Fibroblast of villous mesenchyme (primary cell): ENCODE results near the gene TCERG1L. TPM values are rescaled to one million over a fixed set of nuclear protein-coding genes. Genes with fewer than 3 reads are reported as not detected.

ENCODE experiments used
- DNase-seq: peaks from one replicate; pipeline ENCODE4 v3.0.0-alpha.2; 2010; ENCODE audit warnings: low read depth
- H3K4me3 ChIP-seq: 2 replicates; pipeline ENCODE4 v1.5.1; 2011; ENCODE audit warnings: low read depth, mild to moderate bottlenecking, low read length
- CTCF ChIP-seq: IDR thresholded peaks from 2 replicates; pipeline ENCODE4 v1.5.1; 2012; ENCODE audit warnings: low read depth, mild to moderate bottlenecking, low read length; ENCODE audit not compliant: insufficient read depth
- total RNA-seq: library from RNA; depleted of rRNA; stranded (reverse); fragments of >200 nt; gene quantifications from 2 replicates; pipeline ENCODE4 v1.2.3, GENCODE V29; 2012

Gene TCERG1L
- total RNA-seq, 1 donor, result not detected

DNA sequence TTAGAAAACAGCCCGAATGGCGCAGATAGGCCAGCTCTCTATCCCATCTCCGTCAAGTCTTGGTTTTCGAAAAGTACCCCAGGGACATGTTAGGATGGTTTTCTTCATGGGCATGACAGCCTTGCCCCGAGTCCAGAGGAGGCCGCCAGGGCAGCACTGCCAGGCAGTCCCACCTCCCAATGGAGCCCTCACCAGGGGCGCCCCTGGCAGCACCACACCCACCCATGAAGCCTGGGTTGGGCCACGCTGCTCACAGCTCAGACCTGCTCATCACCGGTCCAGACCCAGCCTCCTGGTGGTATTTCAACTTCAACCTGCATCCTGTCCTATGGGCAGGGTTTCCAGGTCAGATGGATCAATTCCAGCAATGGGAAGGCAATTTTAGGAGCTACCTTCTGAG is 53.3 kb downstream of the TCERG1L start:
- no peak overlapping the region for H3K4me3 ChIP-seq
- no peak for TF ChIP-seq CTCF
- no peak for DNase-seq

DNA sequence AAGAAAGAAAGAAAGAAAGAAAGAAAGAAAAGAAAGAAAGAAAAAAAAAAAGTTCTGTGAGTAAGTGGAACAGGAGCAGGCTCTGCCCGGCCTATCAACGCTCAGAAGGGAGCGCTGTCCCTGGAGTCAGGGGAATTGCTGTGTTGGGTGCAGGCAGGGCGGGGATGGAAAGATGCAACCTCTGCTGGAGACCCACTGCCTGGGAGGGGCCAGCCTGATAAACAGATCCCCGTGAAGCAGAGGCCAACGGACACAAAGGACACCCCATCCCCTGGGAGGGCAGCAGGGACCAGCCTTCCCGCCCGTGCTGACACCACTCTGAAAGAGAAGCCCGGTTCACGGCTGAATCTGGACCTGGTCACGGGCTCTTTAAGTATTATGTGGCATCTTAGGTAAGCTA is 54.5 kb downstream of the TCERG1L start:
- no peak for DNase-seq
- no peak for TF ChIP-seq CTCF
- H3K4me3 ChIP-seq, result no peak overlapping the region

DNA sequence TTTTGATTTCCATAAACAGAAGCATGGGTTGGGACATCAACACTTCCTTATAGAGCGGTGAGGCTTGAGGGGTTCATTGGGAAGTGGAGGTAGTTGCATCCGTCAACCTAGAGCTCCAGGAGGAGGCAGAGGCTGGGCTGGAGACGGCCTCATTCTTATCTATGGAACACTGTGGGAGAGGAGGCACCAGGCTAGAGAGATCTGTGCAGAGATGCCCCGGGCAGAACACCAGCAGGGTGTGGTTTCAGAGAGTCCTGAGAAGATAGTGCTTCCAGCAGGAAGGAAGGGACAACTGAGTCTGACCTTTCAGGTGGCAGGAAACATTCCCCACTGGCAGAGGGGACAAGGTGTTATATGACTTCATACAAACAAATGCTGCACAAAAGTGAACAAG is 56.7 kb downstream of the TCERG1L start:
- DNase-seq, result no peak
- no peak overlapping the region for H3K4me3 ChIP-seq
- TF ChIP-seq CTCF, result no peak

GRCh38 chr10:131253931-131254858 is 57.3 kb downstream of the TCERG1L start:
- DNase-seq, result no peak
- TF ChIP-seq CTCF, result no peak
- H3K4me3 ChIP-seq, result no peak overlapping the region

DNA sequence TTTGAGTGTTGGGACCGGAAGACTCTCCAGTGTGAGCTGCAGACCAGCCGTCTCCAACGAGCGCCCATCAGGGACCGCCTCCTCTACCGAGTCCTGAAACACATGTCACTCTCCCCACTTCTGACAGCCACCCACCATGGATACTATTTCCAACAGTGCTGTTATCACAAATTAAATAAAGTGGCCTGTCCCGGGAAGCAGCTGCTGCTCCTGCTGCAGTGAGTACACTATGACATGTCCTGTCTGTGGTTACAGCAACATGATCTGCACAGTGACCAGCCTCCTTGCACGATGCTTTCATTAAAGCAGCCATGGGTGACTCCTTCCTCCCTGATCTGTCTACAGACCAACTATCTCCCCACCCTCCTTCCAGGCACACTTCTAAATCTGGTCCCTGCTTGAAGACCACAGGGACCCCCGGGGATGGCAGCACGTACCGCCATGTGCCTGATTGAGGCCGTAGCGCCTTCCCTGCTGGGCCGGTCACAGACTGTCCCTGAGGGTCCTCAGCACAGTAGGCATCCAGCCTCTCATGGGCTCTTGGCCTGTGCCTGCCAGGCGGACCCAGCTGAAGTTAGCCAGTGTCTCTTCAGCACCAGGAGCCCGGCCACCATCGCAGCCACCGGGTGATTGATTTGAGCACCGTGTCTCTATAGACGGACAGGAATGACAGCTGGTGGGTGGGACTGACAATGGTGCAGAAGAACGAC is 58.8 kb downstream of the TCERG1L start:
- H3K4me3 ChIP-seq, result no peak overlapping the region
- DNase-seq, result no peak
- no peak for TF ChIP-seq CTCF

GRCh38 chr10:131251146-131251541 is 60.4 kb downstream of the TCERG1L start:
- no peak for DNase-seq
- no peak overlapping the region for H3K4me3 ChIP-seq
- TF ChIP-seq CTCF, result no peak
